Small intestine (tissue), 7 donors: Measurements from ENCODE around the gene RYR3. TPM values are rescaled to one million over a fixed set of nuclear protein-coding genes. Genes with fewer than 3 reads are reported as not detected.

ENCODE experiments used
- DNase-seq, 2 donors: peaks; one replicate each; pipeline versions ENCODE4 v3.0.0 to v3.0.0-alpha.2; 2013
- FAIRE-seq: peaks from 2 replicates; lab custom pipeline; 2012; peaks lifted over from hg19 to GRCh38; lab: Jason Lieb, UNC
- H3K27ac ChIP-seq, 3 donors: one replicate each; pipeline ENCODE4 v1.5.1; 2013; ENCODE audit warnings: low read length in 2 of 3, mild to moderate bottlenecking in 2 of 3, control low read depth in 1 of 3, inconsistent platforms in 1 of 3, low read depth in 1 of 3, moderate library complexity in 1 of 3
- H3K27me3 ChIP-seq, 3 donors: one replicate each; pipeline ENCODE4 v1.6.1; 2013; ENCODE audit warnings: low read length in 3 of 3, inconsistent platforms in 1 of 3; ENCODE audit not compliant: control insufficient read depth in 3 of 3, insufficient read depth in 3 of 3
- H3K36me3 ChIP-seq, 3 donors: one replicate each; pipeline ENCODE4 v1.6.1; 2013; ENCODE audit warnings: low read length in 3 of 3, inconsistent platforms in 1 of 3, low read depth in 1 of 3, mild to moderate bottlenecking in 1 of 3, moderate library complexity in 1 of 3; ENCODE audit not compliant: control insufficient read depth in 3 of 3, insufficient read depth in 2 of 3
- H3K4me1 ChIP-seq, 3 donors: one replicate each; pipeline ENCODE4 v1.6.1; 2013; ENCODE audit warnings: low read length in 2 of 3, inconsistent platforms in 1 of 3, low read depth in 1 of 3, mild to moderate bottlenecking in 1 of 3, moderate library complexity in 1 of 3; ENCODE audit not compliant: control insufficient read depth in 3 of 3, insufficient read depth in 2 of 3
- H3K4me3 ChIP-seq, 3 donors: one replicate each; pipeline ENCODE4 v1.5.1; 2013; ENCODE audit warnings: low read length in 3 of 3, control low read depth in 1 of 3, inconsistent platforms in 1 of 3, low read depth in 1 of 3, mild to moderate bottlenecking in 1 of 3, moderate library complexity in 1 of 3
- H3K9me3 ChIP-seq, 2 donors: one replicate each; pipeline ENCODE4 v1.6.1; 2013; ENCODE audit warnings: low read depth in 1 of 2, low read length in 1 of 2; ENCODE audit not compliant: control insufficient read depth in 2 of 2, insufficient read depth in 1 of 2
- WGBS, 3 donors: extraction: QIAGEN DNeasy Blood & Tissue Kit; methylation state at CpG; one replicate each; pipeline ENCODE4 v1.1.7; 2013; 5-methylcytosine and 5-hydroxymethylcytosine counted together
- polyA plus RNA-seq, 4 donors: library from polyadenylated mRNA; stranded (reverse) in 3 of 4; unstranded in 1 of 4; fragments of 200-250 nt in 3 of 4; fragments of 120-200 nt in 1 of 4; gene quantifications; one replicate each; pipeline versions ENCODE4 v1.2.1 to v1.2.3, GENCODE V29; 2013
- donor health status: healthy with polysubstance abuse.
- donor health status: control.
- donor health status: control.
- donor health status: Bipolar disorder and iron deficiency.
- donor health status: healthy.

Gene RYR3
- polyA plus RNA-seq, 4 donors = 0.36 to 1.6 TPM; not detected in 2

DNA sequence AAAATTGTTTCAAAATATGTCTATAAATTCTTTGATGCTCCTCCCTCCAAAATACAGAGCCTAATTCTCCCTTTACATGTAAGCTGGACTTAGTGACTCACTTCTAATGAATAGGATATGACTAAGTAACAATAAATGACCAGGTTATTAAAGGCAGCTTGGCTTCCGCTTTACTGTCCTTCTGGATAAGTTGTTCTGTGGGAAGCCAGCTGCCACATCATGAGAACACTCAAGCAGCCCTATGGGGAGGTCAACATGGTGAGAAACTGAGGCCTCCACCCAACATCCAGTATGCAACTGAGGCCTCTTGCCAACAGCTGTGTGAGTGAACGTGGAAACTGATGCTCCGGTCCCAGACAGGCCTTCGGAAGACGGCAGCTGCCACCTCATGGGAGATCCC is 410.2 kb downstream of the RYR3 start:
- FAIRE-seq (no peak), DNase-seq (no peak)
- no peaks in the 10 kb centered on the region for H3K36me3 ChIP-seq
- no peaks in the 10 kb centered on the region for H3K9me3 ChIP-seq
- 82 to 91% (median 85%) methylated on average over 5 of the region's 5 CpGs for WGBS, 3 donors
- H3K27ac ChIP-seq = no peak overlapping the region
- H3K4me1 ChIP-seq = no peaks in the 10 kb centered on the region
- no peak overlapping the region for H3K4me3 ChIP-seq
- H3K27me3 ChIP-seq = no peaks in the 10 kb centered on the region

GRCh38 chr15:33722005-33722672 is 411.4 kb downstream of the RYR3 start:
- Histone ChIP-seq H3K4me1 (no peaks in the 10 kb centered on the region), H3K27me3 (no peaks in the 10 kb centered on the region), H3K36me3 (no peaks in the 10 kb centered on the region), H3K9me3 (no peaks in the 10 kb centered on the region), H3K4me3 (no peak overlapping the region), H3K27ac (no peak overlapping the region)
- 31 to 44% (median 39%) methylated on average over 2 of the region's 2 CpGs for WGBS, 3 donors
- DNase-seq (no peak), FAIRE-seq (no peak)

GRCh38 chr15:33722673-33723015 is 411.9 kb downstream of the RYR3 start:
- WGBS, 3 donors = 91 to 93% (median 91%) methylated on average over 12 of the region's 12 CpGs
- no peak for FAIRE-seq
- no peaks in the 10 kb centered on the region for H3K4me1 ChIP-seq
- no peak for DNase-seq
- H3K27me3 ChIP-seq = no peaks in the 10 kb centered on the region
- no peak overlapping the region for H3K4me3 ChIP-seq
- no peaks in the 10 kb centered on the region for H3K36me3 ChIP-seq
- H3K9me3 ChIP-seq = no peaks in the 10 kb centered on the region
- H3K27ac ChIP-seq = no peak overlapping the region

GRCh38 chr15:33724321-33725036 is 413.7 kb downstream of the RYR3 start:
- FAIRE-seq = no peak
- no peaks in the 10 kb centered on the region for H3K4me1 ChIP-seq
- no peaks in the 10 kb centered on the region for H3K9me3 ChIP-seq
- no peak overlapping the region for H3K4me3 ChIP-seq
- DNase-seq = no peak
- 64 to 67% (median 64%) methylated on average over 5 of the region's 5 CpGs for WGBS, 3 donors
- no peaks in the 10 kb centered on the region for H3K27me3 ChIP-seq
- H3K27ac ChIP-seq = no peak overlapping the region
- H3K36me3 ChIP-seq = no peaks in the 10 kb centered on the region

DNA sequence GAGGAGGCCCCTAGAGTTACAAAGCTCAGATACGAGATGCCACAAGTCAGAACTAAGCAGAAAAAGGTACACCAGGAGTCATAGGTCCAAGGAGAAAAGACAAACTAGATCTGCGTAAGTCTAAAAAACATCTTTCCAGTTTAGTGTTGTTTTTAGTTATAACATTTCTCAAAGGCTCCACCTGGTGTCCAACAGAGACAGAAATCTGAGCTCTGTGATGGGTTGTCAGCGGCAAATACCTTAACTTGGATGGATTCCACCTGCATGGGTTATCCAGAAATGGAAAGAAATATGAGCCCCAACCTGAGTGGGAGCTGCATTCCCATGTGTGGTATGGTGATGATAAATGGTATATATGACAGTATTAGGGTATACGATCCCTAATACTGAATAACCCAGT is 418.9 kb downstream of the RYR3 start:
- no peak for DNase-seq
- WGBS, 3 donors = 90 to 94% (median 90%) methylated on average over 4 of the region's 4 CpGs

DNA sequence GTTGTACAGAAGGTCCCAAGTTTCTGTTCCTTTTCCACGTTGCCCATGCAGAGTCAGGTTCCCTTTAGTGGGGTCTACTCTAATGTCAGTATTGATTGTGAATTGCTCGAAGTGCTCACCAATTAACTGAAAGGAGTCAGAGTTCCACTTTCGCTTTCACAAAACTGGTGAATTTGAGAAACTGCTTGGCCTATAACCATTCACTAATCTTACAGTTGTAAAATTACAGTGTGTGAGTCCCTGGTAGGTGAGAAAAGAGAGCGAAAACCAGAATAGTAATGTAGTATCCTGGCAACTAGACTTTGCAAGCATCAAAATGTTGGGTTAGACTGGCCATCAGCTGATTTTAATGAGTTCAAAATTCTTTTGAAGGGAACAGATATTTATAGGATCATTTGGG is 420.0 kb downstream of the RYR3 start:
- DNase-seq (no peak), FAIRE-seq (no peak)
- Histone ChIP-seq H3K27me3 (no peaks in the 10 kb centered on the region), H3K9me3 (no peaks in the 10 kb centered on the region), H3K4me3 (no peak overlapping the region), H3K27ac (no peak overlapping the region), H3K4me1 (no peaks in the 10 kb centered on the region), H3K36me3 (no peaks in the 10 kb centered on the region)
- 38 to 64% (median 50%) methylated on average over 4 of the region's 4 CpGs for WGBS, 3 donors

More for the DNA sequence above, 418.9 kb downstream of the RYR3 start:
- no peaks in the 10 kb centered on the region for H3K4me1 ChIP-seq
- no peak overlapping the region for H3K4me3 ChIP-seq
- no peaks in the 10 kb centered on the region for H3K27me3 ChIP-seq
- no peak overlapping the region for H3K27ac ChIP-seq
- no peaks in the 10 kb centered on the region for H3K9me3 ChIP-seq
- FAIRE-seq = no peak
- H3K36me3 ChIP-seq = no peaks in the 10 kb centered on the region

DNA sequence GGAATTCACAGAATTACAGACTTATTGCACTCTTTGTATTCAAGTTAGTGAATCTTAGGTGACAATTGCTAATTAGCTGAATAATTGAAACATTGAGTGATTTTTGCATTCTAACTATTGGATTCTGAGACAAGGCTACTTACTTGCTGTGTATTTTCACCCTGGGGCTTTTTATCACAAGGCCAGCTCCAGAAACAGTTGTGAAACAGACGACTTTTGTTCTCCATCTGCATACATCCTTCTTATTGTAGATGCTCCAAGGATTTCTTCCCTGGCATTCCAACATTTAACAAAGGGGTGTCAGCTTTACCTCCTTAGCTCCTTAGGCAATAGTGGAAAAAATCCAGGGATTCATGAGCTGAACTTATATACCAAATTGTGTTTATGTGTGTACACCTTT is 424.4 kb downstream of the RYR3 start:
- Histone ChIP-seq H3K4me3 (no peak overlapping the region), H3K4me1 (no peaks in the 10 kb centered on the region), H3K36me3 (no peaks in the 10 kb centered on the region), H3K27me3 (no peaks in the 10 kb centered on the region), H3K27ac (no peak overlapping the region), H3K9me3 (no peaks in the 10 kb centered on the region)
- DNase-seq (no peak), FAIRE-seq (no peak)
- WGBS, 3 donors = 10 to 26% (median 10%) methylated on average over 1 of the region's 1 CpG

GRCh38 chr15:33735637-33736247 is 425.0 kb downstream of the RYR3 start:
- Histone ChIP-seq H3K36me3 (no peaks in the 10 kb centered on the region), H3K4me3 (no peak overlapping the region), H3K4me1 (no peaks in the 10 kb centered on the region), H3K27ac (no peak overlapping the region), H3K9me3 (no peaks in the 10 kb centered on the region), H3K27me3 (no peaks in the 10 kb centered on the region)
- 39 to 49% (median 46%) methylated on average over 7 of the region's 7 CpGs for WGBS, 3 donors
- peak; percentile 42 to 46 for DNase-seq
- no peak for FAIRE-seq
